GM19467 (cell line): ENCODE data around the gene TMEM117.
A peak's percentile ranks its signal among the peaks of the same experiment; 100 is the strongest.

Source experiments
- ATAC-seq: cut with Tn5 transposase; IDR thresholded peaks from one replicate; pipeline ENCODE4 v1.9.1; 2021; ENCODE audit warnings: mild to moderate bottlenecking, moderate library complexity; ENCODE audit not compliant: unreplicated experiment

TMEM117 gene

DNA sequence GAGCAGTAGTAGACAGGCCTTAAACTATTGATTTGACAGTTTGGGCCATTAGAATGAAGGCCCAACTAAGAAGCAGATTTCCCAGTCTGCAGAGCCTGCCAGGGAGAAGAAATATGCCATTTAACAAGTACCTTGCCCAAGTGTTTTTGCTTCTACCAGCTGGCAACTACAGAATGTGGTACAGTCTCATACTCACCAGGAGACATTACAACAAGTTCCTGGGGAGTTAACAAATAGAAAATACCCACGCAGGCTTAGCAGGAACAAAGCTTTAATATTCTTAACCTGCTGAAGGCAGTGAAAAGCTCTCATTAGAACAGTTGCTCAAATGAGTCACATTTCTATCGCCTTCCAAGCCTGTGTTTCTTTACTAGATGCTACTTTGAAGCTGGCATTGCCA, 241.0 kb downstream of the TMEM117 start:
- no peak for ATAC-seq

DNA sequence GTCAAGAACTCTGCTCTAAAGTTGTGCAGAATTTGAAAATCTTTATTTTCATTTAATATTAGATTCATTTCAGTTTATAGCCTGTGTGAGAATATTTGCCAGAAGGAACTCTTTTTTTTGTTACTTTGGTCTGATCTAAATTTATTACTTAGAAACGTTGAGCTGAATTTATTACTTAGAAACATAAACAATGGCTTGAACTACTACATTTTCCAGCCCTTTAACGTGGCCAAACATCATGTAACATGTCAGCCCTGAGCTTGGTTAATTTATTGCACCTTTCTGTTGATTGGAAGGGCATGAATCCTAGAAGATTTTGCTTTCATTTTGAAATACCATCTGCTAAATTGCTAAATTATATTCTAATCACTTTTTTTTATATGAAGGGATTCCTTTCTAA, 241.4 kb downstream of the TMEM117 start:
- no peak for ATAC-seq

DNA sequence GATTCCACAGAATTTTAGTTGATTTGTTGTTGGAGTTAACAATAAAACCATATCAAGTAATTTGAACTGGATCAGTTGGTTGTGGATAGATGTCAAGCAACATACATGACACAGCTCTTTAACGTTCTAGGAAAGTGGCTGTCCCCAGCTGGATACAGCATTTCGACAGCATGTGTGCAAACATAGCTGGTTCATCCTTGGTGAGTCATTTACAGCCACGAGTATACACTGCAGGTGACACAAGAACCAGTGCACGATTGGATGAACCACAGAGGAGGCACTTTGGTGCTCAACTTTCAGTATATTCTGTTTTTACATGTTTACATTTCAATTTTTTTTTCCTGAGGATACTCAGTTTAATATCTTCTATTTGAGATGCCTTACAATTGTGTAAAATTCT, 242.4 kb downstream of the TMEM117 start:
- no peak for ATAC-seq

DNA sequence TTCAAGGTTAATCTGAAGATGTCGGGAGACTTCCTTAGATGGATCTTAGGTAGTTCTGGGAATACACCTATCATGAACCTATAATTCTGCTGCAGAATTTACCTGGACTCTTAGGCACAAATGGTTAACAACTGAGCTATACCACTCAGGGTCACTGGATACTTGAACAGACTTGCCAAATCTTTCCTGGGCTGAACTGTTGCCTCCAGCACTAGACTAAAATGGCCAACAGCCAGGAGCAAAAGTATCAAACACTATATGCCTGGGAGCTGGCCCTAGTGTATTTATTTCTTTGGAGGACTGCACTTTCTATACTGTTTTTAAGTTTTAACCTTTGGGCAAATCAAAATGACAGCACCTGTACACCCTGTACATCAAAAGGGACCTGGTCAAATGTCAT, 252.8 kb downstream of the TMEM117 start:
- no peak for ATAC-seq

DNA sequence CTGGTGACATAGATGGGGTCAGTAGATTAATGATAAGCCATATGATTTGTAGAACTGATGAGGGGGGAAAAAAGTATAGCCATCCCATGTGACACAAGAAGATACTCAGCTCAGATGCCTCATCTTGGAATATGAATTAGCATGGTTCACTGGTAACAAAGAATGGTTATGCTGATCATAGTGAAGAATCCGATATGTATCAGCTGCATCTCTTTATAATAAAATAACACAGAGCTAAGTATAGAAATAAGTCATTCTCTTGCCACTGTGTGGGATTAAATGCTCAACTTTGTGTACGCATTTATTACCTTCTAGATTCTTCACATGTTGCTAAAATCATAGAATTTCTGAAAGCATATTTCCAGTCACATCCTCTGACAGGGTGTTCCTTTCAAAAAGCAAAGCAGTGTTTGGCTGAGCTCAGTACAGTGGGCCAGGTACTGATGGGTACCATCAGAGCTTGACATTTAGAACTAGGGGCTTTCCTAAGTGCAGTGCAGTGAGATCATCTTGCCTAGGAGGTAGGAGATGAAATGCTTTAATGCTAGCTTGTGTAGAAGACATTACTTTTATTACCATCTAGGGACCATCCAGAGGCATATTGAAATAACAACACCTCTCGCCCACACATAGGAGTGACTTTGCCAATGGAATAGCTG, 256.2 kb downstream of the TMEM117 start:
- no peak for ATAC-seq

DNA sequence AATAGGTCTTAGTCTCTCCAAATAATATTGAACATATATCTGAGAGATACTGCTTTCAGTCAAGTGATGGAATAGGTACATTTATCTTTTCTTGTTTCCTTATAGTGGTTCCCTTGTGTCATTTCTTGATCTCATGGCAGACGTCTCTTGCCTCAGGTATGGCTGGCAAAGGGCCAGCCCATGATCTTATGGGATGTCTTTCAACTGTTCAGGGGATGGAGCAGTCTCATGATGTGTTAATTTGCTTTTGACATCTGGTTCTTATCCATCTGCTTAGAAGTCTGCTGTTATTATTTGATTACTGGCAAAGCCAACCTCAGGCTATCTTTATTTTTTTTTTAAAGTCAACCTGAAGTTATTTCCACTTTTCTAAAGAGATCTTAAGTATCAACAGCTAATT, 262.9 kb downstream of the TMEM117 start:
- no peak for ATAC-seq

DNA sequence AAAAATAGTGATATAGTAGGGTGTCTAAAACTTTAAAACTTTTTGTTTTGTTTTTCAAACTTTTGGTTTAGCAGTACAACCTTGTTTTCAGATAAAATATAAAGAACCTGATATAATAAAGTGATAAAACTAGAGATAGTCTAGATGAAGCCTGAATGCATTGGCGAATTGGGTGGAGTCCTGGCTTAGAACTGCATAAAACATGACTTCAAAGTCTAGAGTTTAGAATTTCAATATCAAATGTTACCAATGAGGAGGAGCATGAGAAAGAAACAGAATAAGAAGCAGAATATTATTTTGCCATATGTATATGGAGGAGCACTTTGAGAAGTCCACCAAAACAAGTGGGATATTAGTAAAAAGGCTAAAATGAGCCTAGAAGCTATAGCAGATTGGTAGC, 263.6 kb downstream of the TMEM117 start:
- no peak for ATAC-seq

DNA sequence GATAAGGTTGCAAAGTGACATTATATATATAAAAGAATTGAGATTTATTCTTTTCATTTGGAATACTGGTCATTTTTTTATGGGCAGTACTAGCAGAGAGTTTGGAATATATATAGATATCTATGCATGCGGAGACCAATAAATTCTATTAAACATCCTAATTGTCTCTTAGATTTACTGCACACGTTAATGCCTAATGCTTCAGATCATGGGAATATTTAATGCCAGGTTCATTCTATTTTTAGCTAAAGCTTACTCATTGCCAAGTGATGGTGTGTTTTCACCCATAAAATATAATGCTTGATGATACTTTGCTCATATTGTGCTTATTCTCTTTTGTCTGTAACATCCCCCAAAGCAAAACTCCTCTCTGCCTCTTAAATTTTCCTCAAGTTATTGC, 264.4 kb downstream of the TMEM117 start:
- no peak for ATAC-seq

DNA sequence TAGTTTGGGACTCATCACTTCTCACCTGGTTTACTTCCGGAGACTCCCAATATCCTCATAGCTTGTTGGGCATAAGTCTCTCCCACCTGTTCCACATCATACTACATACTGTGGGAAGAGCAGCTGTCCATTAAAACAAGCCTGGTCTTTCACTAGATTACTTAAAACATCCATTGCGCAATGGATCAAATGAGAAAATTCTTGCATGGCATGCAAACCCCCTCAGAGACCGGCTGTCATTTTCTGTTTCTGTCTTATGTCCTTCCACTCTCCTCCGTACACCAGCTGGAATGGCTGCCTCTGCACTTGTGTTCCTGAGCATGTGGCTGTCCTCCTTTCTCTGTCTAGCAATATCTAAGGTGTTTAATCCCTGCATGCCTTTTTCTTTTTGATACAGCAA, 265.6 kb downstream of the TMEM117 start:
- ATAC-seq = no peak

DNA sequence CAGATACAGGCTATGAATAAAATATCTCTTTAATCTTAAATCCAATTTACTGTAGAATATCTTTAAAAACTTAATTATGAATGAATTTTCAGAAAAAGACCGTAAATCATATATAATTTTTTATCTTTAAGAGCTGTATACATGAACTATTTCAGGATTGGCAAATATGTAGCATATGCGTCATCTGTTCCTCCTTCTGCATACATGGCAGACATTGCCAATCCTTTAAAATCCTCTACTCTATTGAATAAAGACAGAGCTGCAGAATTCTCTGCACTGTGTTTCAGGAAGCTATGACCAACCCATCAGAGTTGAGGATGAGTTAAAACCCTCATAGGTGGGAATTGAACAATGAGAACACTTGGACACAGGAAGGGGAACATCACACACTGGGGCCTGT, 279.0 kb downstream of the TMEM117 start:
- ATAC-seq = no peak

DNA sequence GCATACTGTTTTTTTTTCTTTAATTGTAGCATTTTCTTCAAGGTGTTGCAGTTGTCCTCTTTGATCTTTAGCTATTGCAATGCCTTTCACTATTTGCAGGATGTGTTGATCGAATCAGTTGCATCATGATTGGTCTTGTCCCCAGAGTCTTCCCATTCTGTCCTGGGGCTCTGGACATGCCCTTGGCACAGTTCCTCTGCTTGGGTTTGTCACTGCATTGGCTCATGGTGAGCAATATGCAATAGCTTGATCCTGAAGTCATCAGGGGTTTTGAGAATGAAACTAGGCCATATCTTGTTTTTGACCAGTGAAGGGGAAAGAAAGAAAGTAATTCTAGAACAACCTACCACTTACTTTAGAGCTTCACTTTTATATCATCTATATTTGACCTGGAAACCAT, 281.5 kb downstream of the TMEM117 start:
- ATAC-seq = no peak

DNA sequence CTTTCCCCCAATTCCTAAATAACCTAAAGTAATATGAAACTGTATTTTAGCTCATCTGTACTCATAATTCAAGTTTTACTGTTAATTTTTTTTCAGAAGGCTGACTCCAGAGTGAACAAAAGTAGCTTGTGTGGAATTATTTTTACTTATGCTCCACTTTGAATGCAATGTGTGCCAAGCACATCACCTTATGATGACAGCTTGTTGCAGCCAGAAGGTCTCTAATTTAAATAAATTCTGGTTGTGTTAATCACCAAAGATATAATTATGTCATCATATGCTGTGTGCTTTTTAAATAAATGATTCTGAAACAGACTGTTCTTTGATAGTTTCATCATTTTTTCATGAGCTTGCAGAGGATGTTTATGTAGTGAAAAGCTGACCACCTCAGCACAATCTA, 283.1 kb downstream of the TMEM117 start:
- ATAC-seq = no peak

DNA sequence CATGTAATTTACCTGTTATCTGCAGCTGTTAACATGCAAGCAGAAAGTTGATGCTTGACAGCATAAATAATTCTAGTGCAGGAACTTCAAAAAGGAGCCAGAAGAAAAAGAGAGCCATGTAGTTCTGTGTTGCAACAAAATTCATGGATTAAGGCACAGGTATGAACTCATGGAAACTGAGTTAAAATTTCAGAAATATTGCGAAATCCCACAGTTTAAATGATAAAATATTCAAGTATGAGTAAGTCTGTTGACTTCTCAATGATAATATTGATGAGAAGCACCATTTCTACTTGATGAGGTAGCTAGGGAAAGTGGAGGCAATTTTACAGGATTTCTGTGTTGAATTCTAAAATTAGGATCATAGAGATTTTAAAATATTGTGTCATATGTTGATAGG, 290.9 kb downstream of the TMEM117 start:
- ATAC-seq = no peak

DNA sequence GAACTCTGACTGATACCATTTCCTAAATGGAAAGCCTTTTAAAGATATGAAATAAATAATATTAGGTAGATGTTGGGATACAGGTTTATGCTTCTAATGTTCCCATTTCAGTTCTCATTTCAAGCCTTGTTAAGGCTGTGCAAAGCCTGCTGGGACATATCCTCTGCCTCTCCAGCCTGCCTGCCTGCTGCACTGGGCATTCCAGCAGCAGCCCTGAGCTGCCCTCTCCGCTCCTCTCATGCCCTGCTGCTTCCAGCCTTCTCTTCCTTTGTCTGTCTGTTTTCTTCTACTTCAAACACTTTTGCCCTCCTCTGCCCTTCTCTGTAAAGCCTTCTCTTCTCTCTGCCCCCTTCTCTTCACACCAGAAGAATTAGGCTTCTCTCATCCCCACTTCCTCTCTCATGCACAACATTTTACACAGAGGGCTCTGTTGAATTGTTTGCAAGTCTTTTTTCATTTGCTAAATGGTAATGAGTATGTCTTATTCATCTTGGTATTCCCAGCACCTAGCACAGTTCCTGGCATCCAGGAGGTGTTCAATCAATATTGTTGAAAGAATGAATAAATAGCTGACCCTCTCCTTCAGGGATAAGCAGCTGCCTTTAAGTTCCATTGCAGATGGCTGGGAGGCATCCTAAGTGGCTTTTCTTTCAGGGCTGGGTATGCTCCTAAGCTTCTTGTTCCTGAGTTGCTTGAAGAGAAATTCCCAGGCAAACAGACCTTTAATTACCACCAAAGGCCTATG, 292.3 kb downstream of the TMEM117 start:
- no peak for ATAC-seq

DNA sequence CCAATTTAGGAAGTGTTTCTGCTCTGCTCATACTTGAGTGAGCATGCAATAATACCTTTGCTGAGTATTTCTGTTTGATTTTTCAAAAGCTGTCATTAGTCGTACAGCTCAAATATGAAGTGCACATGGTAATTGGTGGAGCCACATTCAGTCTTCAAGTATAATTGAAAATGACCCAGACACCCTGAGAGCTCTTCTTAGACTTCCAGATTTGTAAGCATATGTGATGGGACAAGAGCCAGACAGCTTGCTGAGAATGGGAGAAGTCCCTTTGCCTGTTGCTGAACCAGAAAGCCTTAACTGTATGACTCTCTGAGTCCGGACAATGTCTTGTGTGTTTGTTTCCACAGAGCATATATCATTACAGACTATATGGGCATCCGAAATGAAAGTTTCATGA, 307.3 kb downstream of the TMEM117 start:
- no peak for ATAC-seq

DNA sequence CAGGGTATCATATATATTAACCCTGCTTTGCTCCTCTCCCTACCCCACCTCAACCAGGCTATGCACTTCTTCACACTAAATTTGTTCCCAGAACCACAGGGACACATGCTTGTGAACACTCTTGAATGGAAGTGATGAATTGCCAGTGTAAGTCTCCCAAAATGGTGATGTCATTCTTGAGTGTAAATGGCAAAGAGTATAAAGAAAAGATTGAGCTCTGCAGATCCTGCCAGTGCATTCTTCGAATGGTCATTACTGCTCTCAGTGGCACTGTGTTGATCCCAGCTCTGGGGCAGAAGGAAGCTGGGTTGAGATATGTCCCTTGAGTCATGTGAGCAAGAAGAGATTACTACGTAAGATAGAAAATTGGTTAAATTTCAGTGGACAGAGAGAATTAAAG, 313.1 kb downstream of the TMEM117 start:
- no peak for ATAC-seq

DNA sequence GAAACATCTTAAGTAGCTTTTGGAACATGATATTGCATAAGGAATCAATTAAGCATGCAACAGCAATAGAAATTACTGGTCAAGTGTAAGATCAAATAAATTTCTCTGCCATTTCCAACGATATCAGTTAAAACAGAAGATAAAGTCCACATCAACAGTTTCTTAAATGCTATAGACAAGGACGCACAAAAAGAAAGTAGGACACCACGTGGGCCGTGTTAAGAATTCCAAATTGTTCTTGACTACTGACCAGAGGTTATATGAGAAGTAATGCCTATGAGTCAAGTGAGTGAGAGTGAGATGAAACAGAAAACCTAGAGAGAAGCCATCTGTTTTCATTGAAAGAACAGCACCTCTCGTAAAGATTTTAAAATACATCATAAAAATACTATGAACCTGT, 318.2 kb downstream of the TMEM117 start:
- ATAC-seq = no peak

DNA sequence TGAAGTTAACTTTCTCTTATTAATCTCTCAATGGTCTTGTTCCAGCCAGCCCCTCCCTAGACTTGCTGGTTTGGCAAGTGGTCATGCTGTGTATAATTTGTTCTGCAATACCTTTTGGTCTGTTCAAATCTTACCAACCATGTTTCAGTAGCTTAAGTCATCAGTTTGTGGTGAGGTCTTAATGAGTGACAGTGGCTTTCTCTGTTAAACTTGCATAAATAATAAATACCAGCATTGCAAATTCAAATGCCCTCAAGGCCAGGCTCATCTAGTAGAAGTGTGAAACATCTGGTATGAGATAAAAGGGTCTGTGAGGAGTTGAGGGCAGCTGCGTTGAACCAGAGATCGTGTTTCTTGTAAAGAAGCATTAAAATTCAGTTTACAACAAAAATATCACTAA, 319.5 kb downstream of the TMEM117 start:
- no peak for ATAC-seq

DNA sequence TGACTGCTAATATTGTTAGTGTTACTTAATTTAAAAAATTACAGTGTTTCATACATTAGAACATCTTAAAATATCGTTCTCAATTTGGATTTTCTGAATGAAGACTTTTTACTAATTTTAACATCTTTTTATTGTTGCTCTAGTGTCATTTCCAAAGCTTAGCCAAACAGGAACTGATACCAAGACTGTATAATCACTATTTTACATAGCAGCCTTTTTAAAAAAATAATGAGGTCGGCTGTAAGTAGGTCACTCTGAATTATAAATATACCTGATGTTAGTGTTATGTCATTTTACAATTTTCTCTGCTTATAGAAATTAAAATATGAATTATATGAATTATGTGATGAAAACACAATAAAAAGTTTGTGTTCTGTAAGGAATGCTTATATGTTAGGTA, 321.5 kb downstream of the TMEM117 start:
- peak; percentile 83 for ATAC-seq

DNA sequence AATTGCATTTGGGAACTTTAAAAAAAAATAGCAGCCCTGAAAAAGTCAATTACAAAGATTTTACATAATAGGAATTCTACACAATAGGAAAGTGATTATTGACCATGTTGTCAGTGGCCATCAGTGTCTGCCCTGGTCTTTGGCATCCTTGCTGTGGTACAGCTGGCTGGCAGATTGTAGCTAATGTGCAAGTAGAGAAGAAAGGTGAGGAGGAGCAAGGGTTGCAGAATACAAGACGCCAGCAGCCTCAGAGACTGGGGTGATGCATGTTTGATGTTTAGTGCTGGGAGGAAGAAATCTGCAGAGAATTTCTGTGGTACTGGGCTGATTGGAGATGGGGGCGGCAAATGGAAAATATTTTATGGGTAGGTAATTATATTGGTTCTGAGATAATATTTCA, 322.9 kb downstream of the TMEM117 start:
- ATAC-seq = no peak

DNA sequence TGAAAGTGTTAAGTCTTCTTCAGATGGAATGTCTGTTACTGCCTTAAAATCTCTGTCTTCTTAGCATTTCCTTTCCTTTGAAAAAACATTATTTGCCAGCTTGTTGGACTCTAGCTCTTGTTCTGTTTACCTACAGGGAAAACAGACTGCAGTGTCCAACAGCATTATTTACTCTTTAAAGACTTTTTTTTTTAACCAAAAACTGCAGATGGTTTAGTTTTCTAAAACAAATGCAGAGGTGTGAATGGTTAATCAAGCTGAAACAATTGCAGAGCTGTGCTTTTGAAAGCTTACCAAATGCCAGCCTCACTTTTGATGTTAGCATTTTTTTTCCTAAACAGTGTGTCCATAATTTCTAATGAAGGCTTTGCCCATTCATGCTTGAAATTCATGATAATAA, 323.3 kb downstream of the TMEM117 start:
- ATAC-seq = no peak

DNA sequence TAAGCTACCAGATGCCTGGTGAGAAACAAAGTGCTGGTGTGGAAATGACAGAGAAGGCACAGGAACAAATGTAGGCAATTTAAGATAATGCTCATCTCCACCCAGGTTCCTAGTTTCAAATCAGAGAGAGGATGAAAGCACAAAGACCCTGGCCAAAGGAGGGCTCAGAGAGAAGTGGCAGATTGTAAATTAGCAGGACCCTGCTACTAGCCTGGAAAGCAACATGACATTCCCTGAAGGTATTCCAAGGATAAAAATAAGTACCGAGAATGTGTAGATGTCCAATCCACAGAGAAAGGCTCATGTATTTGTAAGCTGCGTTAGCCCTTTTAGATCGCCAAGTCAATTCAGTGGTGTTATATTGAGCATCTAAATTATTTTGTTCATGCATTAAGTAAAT, 324.0 kb downstream of the TMEM117 start:
- no peak for ATAC-seq

DNA sequence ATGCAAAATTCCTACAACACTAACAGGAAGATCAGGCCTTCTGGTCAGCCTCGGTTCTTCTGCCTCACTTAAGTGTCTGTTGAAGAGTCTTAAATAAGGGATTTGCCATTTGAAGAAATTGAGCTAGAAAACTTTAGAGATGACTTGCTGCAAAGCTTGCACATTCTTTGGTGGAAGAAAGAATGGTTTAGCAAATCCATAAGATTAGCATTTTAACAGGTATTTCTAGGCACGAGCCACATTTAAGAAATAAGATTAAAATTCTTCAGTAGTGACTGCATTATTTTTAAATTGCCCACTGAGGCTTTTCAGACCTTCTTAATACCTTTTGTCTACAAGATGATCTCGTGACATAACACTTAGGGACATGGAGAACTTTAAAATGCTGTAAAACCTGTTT, 327.1 kb downstream of the TMEM117 start:
- ATAC-seq = no peak
